MG63 (cell line): Measurements from ENCODE around the gene ABL2. TPM values are rescaled to one million over a fixed set of nuclear protein-coding genes. Genes with fewer than 3 reads are reported as not detected.

ENCODE experiments used
- DNase-seq: peaks from one replicate; pipeline ENCODE4 v3.0.0-alpha.2; 2020
- H3K27me3 ChIP-seq: fragments of 250-450 bp; sonication (Bioruptor Pico); 2 replicates; pipeline ENCODE4 v1.5.1; 2020; ENCODE audit warnings: mild to moderate bottlenecking, moderate library complexity
- H3K36me3 ChIP-seq: fragments of 250-450 bp; sonication (Bioruptor Pico); 2 replicates; pipeline ENCODE4 v1.5.1; 2020; ENCODE audit warnings: mild to moderate bottlenecking, moderate library complexity
- H3K4me3 ChIP-seq: fragments of 250-450 bp; sonication (Bioruptor Pico); 2 replicates; pipeline ENCODE4 v1.5.1; 2020; ENCODE audit warnings: mild to moderate bottlenecking, moderate library complexity
- H3K9me3 ChIP-seq: fragments of 250-450 bp; sonication (Bioruptor Pico); 2 replicates; pipeline ENCODE4 v1.5.1; 2020; ENCODE audit warnings: mild to moderate bottlenecking, moderate library complexity
- total RNA-seq: library from RNA; depleted of rRNA; stranded (reverse); fragments of >200 nt; shearing (Covaris generic); gene quantifications from 2 replicates; pipeline ENCODE4 v1.2.3, GENCODE V29; 2014; ENCODE audit warnings: low replicate concordance; rRNA removed

ABL2 gene
- total RNA-seq, 1 experiment from 2014 or later: 31.3 TPM

GRCh38 chr1:179077396-179077795 lies 152.1 kb downstream of the ABL2 start:
- DNase-seq: no peak
- Histone ChIP-seq H3K4me3 (no peak overlapping the region), H3K36me3 (peaks cover 18% of the 10 kb centered on the region), H3K9me3 (no peaks in the 10 kb centered on the region), H3K27me3 (no peaks in the 10 kb centered on the region)

GRCh38 chr1:179066471-179066870 lies 163.0 kb downstream of the ABL2 start:
- no peaks in the 10 kb centered on the region for H3K9me3 ChIP-seq
- no peak overlapping the region for H3K4me3 ChIP-seq
- H3K36me3 ChIP-seq: peaks cover 76% of the 10 kb centered on the region
- H3K27me3 ChIP-seq: no peaks in the 10 kb centered on the region
- no peak for DNase-seq

- peaks cover 64% of the 10 kb centered on the region for H3K36me3 ChIP-seq
- peak; percentile 11 for DNase-seq
- H3K4me3 ChIP-seq: no peak overlapping the region
- no peaks in the 10 kb centered on the region; the same call in 1 of the 2 replicates for H3K9me3 ChIP-seq
- no peaks in the 10 kb centered on the region for H3K27me3 ChIP-seq
Measured at GRCh38 chr1:179061360-179062282, 167.9 kb downstream of the ABL2 start.

GRCh38 chr1:179058487-179059483 lies 170.7 kb downstream of the ABL2 start:
- DNase-seq: no peak
- Histone ChIP-seq H3K36me3 (peaks cover 60% of the 10 kb centered on the region), H3K9me3 (no peaks in the 10 kb centered on the region; the same call in 1 of the 2 replicates), H3K4me3 (no peak overlapping the region), H3K27me3 (no peaks in the 10 kb centered on the region)

GRCh38 chr1:179055937-179056336 lies 173.5 kb downstream of the ABL2 start:
- Histone ChIP-seq H3K9me3 (no peaks in the 10 kb centered on the region; the same call in 1 of the 2 replicates), H3K36me3 (peaks cover 47% of the 10 kb centered on the region), H3K27me3 (no peaks in the 10 kb centered on the region), H3K4me3 (no peak overlapping the region)
- no peak for DNase-seq

GRCh38 chr1:179053486-179053885 lies 176.0 kb downstream of the ABL2 start:
- Histone ChIP-seq H3K9me3 (no peaks in the 10 kb centered on the region; the same call in 1 of the 2 replicates), H3K36me3 (peaks cover 48% of the 10 kb centered on the region), H3K27me3 (no peaks in the 10 kb centered on the region), H3K4me3 (no peak overlapping the region)
- no peak for DNase-seq

- peaks cover 52% of the 10 kb centered on the region for H3K36me3 ChIP-seq
Measured at GRCh38 chr1:179052776-179053175, 176.7 kb downstream of the ABL2 start.

More at GRCh38 chr1:179052776-179053175, 176.7 kb downstream of the ABL2 start:
- no peak for DNase-seq
- H3K9me3 ChIP-seq: no peaks in the 10 kb centered on the region; the same call in 1 of the 2 replicates
- H3K27me3 ChIP-seq: no peaks in the 10 kb centered on the region
- H3K4me3 ChIP-seq: no peak overlapping the region

Other genes starting within 250 kb of the ABL2 start
- 29.6 and 33.2 TPM in 2 replicates for gene FAM20B, start 203.8 kb downstream of the ABL2 start, total RNA-seq
- gene TOR3A, start 147.6 kb downstream of the ABL2 start, total RNA-seq: 56.3 and 102 TPM in 2 replicates
- gene SOAT1, start 64.1 kb upstream of the ABL2 start, total RNA-seq: 9.5 and 9.7 TPM in 2 replicates
- gene AXDND1, start 136.3 kb upstream of the ABL2 start, total RNA-seq: 0.82 TPM in 1 of 2 replicates, not detected in the other